Ovary (tissue), 9 donors: ENCODE data around the gene ADAMTS20. TPM values are rescaled to one million over a fixed set of nuclear protein-coding genes. Genes with fewer than 3 reads are reported as not detected.

Experiments
- DNase-seq, 5 donors: peaks; one replicate each; pipeline ENCODE4 v3.0.0-alpha.2; 2019 to 2020
- H3K27ac ChIP-seq, 2 donors: fragments of 200-600 bp; one replicate each; pipeline versions ENCODE4 v1.5.1 to v1.8.0; 2019 to 2022
- H3K27me3 ChIP-seq: fragments of 200-600 bp; one replicate; pipeline ENCODE4 v1.8.0; 2022
- H3K36me3 ChIP-seq: fragments of 200-600 bp; sonication (generic); one replicate; pipeline ENCODE4 v1.5.1; 2019
- H3K4me1 ChIP-seq: one replicate; pipeline ENCODE4 v1.8.1; 2013; ENCODE audit warnings: mild to moderate bottlenecking, moderate library complexity; ENCODE audit not compliant: insufficient read depth
- H3K4me3 ChIP-seq: fragments of 200-600 bp; sonication (generic); one replicate; pipeline ENCODE4 v1.5.1; 2017
- H3K9me3 ChIP-seq, 2 donors: fragments of 200-600 bp in 1 of 2; sonication (generic) in 1 of 2; one replicate each; pipeline versions ENCODE4 v1.5.1 to v1.8.1; 2013 to 2019; ENCODE audit warnings: mild to moderate bottlenecking in 1 of 2, moderate library complexity in 1 of 2
- EP300 ChIP-seq: sonication (generic); formaldehyde crosslinking; IDR thresholded peaks from one replicate; pipeline ENCODE4 v1.6.1; 2017; ENCODE audit warnings: antibody characterized with exemption
- POLR2A ChIP-seq: fragments of 450-650 bp; IDR thresholded peaks from one replicate; pipeline ENCODE4 v1.6.1; 2017; ENCODE audit warnings: antibody characterized with exemption, mild to moderate bottlenecking, moderate library complexity
- WGBS, 3 donors: extraction: QIAGEN DNeasy Blood & Tissue Kit in 1 of 3; methylation state at CpG; one replicate each; pipeline versions ENCODE4 v1.1.5 to v1.1.7; 2013 to 2017; 5-methylcytosine and 5-hydroxymethylcytosine counted together
- intact Hi-C, 4 donors: fragments of 100-400 bp; cut with DNase I; formaldehyde crosslinking; loops; one replicate each; pipeline versions ENCODE4 v1.11.0 to v1.15.1; 2022 to 2023
- polyA plus RNA-seq, 2 donors: library from polyadenylated mRNA; stranded (reverse); fragments of 200-250 nt in 1 of 2; fragments of 350-450 nt in 1 of 2; fragmentation: Illumina TruSeq in 1 of 2; extraction: RNeasy Lipid Tissue Mini Kit (QIAGEN cat#74804) in 1 of 2; gene quantifications; one replicate each; pipeline ENCODE4 v1.2.3, GENCODE V29; 2013 to 2014
- total RNA-seq, 7 donors: library from RNA; depleted of rRNA in 2 of 7; stranded (reverse); fragments of >200 nt in 2 of 7; fragmentation: NEBNext Ultra II Directional in 3 of 7; extraction: Animal tissue kit (Norgen Biotek cat#: 25700) in 3 of 7; gene quantifications; one replicate each; pipeline versions ENCODE4 v1.1.0 to v1.2.4, GENCODE V29; 2016 to 2023
- TF ChIP-seq, protein P1 (sequence below), 3 donors: fragments of 450-650 bp in 2 of 3; fragments of 200-600 bp in 1 of 3; IDR thresholded peaks; one replicate each; pipeline versions ENCODE4 v1.5.1 to v1.8.0; 2016 to 2022; ENCODE audit warnings: antibody characterized with exemption in 3 of 3, mild to moderate bottlenecking in 1 of 3
- donor health status: DM: no; HTN: no; CAD: no; lungs with moderate emphysema.
- donor health status: DM: no; HTN: no; CAD: no.
- donor health status: Bipolar disorder and iron deficiency.
- donor health status: DM: yes; HTN: yes; CAD: no.
- donor health status: DM: no; HTN: no; CAD: no.
- donor health status: DM: yes; HTN: yes; CAD: no.

ADAMTS20 gene
- total and polyA plus RNA-seq, 9 donors, result 0.23 TPM; not detected in 8

DNA sequence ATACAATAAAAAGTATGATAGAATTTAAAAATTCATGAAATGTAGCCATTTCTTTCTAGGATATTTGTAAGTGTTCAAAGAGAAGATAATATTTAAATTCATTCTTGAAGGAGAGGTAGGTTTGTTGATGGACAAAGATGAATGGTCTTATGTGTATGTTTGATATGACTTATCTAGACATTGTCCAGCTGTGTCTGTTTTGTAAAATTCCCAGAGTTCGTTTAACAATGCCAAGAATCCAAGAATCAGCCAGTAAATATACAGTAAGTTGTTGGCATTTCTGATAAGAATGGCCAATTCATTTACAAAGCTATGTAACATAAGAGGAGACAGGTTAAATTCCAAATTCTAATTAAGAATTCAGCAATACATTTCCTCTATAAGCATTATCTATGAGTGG is 150.9 kb downstream of the ADAMTS20 start:
- intact Hi-C loops, result no loop called here
- 0 to 15% (median 7%) methylated on average over 1 of the region's 1 CpG for WGBS, 3 donors
- no peak for DNase-seq

GRCh38 chr12:43396671-43397070 is 155.3 kb downstream of the ADAMTS20 start:
- H3K36me3 ChIP-seq, result no peaks in the 10 kb centered on the region
- intact Hi-C loops, result no loop called here
- TF ChIP-seq POLR2A, result no peak
- TF ChIP-seq, protein P1, sequence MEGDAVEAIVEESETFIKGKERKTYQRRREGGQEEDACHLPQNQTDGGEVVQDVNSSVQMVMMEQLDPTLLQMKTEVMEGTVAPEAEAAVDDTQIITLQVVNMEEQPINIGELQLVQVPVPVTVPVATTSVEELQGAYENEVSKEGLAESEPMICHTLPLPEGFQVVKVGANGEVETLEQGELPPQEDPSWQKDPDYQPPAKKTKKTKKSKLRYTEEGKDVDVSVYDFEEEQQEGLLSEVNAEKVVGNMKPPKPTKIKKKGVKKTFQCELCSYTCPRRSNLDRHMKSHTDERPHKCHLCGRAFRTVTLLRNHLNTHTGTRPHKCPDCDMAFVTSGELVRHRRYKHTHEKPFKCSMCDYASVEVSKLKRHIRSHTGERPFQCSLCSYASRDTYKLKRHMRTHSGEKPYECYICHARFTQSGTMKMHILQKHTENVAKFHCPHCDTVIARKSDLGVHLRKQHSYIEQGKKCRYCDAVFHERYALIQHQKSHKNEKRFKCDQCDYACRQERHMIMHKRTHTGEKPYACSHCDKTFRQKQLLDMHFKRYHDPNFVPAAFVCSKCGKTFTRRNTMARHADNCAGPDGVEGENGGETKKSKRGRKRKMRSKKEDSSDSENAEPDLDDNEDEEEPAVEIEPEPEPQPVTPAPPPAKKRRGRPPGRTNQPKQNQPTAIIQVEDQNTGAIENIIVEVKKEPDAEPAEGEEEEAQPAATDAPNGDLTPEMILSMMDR (IDR thresholded peaks at IDR 0.05), result no peak
- no peak for TF ChIP-seq EP300
- 66 to 67% (median 67%) methylated on average over 5 of the region's 5 CpGs for WGBS, 3 donors
- no peaks in the 10 kb centered on the region for H3K27me3 ChIP-seq
- H3K4me1 ChIP-seq, result no peaks in the 10 kb centered on the region
- no peak overlapping the region for H3K27ac ChIP-seq
- H3K9me3 ChIP-seq, result no peaks in the 10 kb centered on the region
- H3K4me3 ChIP-seq, result no peak overlapping the region
- DNase-seq, result no peak

More for the DNA sequence above, 150.9 kb downstream of the ADAMTS20 start:
- TF ChIP-seq POLR2A, result no peak
- TF ChIP-seq, protein P1 (IDR thresholded peaks at IDR 0.05), result no peak
- TF ChIP-seq EP300, result no peak
- Histone ChIP-seq H3K4me1 (no peaks in the 10 kb centered on the region), H3K27ac (no peak overlapping the region), H3K27me3 (no peaks in the 10 kb centered on the region), H3K36me3 (no peaks in the 10 kb centered on the region), H3K9me3 (no peaks in the 10 kb centered on the region), H3K4me3 (no peak overlapping the region)

DNA sequence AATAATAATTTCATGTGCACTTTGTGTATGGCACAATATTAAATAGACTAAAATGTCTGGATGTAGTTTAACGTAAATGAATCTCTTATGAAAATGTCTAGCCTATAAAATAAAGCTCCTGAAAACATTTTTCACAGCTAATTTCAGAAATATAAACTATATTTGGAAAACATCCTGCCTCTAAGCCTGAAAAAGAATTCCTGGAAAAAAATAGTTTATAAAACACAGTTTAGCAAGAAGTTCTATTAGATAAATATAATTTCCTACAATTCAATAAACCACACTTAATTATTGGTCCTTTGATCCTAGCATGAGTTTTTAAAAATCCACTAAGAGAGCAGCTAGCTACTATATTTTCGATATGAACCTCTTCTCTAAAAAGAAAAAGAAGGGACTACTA is 159.9 kb downstream of the ADAMTS20 start:
- 20 to 45% (median 23%) methylated on average over 2 of the region's 2 CpGs for WGBS, 3 donors

DNA sequence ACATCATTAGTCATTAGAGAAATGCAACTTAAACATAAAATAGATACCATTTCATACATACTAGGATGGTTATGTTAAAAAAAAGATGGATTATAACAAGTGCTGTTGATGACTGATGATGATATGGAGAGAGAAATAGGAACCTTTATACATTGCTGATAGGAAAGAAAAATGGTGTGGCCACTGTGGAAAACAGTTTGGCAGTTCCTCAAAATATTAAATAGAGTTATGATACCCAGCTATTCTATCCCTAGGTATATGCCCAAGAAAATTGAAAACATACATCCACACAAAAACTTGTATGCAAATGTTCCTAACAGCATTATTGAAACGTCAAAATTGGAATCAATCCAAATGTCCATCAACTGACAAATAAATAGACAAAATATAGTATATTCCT is 170.1 kb downstream of the ADAMTS20 start:
- intact Hi-C loops, result no loop called here

More for the DNA sequence above, 159.9 kb downstream of the ADAMTS20 start:
- Histone ChIP-seq H3K4me1 (no peaks in the 10 kb centered on the region), H3K9me3 (no peaks in the 10 kb centered on the region), H3K36me3 (no peaks in the 10 kb centered on the region), H3K27ac (no peak overlapping the region), H3K27me3 (no peaks in the 10 kb centered on the region), H3K4me3 (no peak overlapping the region)
- TF ChIP-seq POLR2A, result no peak
- TF ChIP-seq, protein P1 (IDR thresholded peaks at IDR 0.05), result no peak
- no peak for TF ChIP-seq EP300
- DNase-seq, result no peak
- intact Hi-C loops, result no loop called here

More for the DNA sequence above, 170.1 kb downstream of the ADAMTS20 start:
- H3K9me3 ChIP-seq, result no peaks in the 10 kb centered on the region
- no peaks in the 10 kb centered on the region for H3K4me1 ChIP-seq
- H3K27me3 ChIP-seq, result no peaks in the 10 kb centered on the region
- no peak overlapping the region for H3K27ac ChIP-seq
- DNase-seq, result no peak
- no peak for TF ChIP-seq EP300
- no peak for TF ChIP-seq POLR2A
- TF ChIP-seq, protein P1 (IDR thresholded peaks at IDR 0.05), result no peak
- 58 to 78% (median 72%) methylated on average over 1 of the region's 1 CpG for WGBS, 3 donors
- H3K4me3 ChIP-seq, result no peak overlapping the region
- H3K36me3 ChIP-seq, result no peaks in the 10 kb centered on the region
